Sigmoid colon (tissue), 4 donors: ENCODE measurements around the gene MYPN.

Experiments used
- CTCF ChIP-seq, 4 experiments: fragments of 450-650 bp in 3 of 4; fragments of 200-600 bp in 1 of 4; IDR thresholded peaks; one replicate each; pipeline ENCODE4 v1.5.1; 2016 to 2019; ENCODE audit warnings: antibody characterized with exemption in 4 of 4, mild to moderate bottlenecking in 3 of 4, moderate library complexity in 2 of 4
- POLR2AphosphoS5 ChIP-seq, 4 donors: sonication (generic); formaldehyde crosslinking; IDR thresholded peaks; one replicate each; pipeline ENCODE4 v1.6.1; 2017; ENCODE audit warnings: antibody characterized with exemption in 4 of 4

- TF ChIP-seq CTCF (IDR thresholded peaks at IDR 0.05) = no peak
- no peak for TF ChIP-seq POLR2AphosphoS5 (IDR thresholded peaks at IDR 0.05)
Measured at GRCh38 chr10:68192113-68192512, 82.8 kb downstream of the MYPN start.
